ENCODE measurements around the gene POLD3. TPM values are rescaled to one million over a fixed set of nuclear protein-coding genes. Genes with fewer than 3 reads are reported as not detected.

Gene POLD3
- 1 to 10 TPM; 6.7 to 9.5 (median 8.2) TPM for polyA plus RNA-seq

GRCh38 chr11:74592441-74593362 is at the start of gene POLD3:
Gene POLD3 (plus strand): TSS chr11:74592582. CDS start chr11:74592659, 77 bp downstream.
- 0 to 1% (median 0%) methylated on average over 63 of the region's 63 CpGs for WGBS, 3 donors
- H3K27ac ChIP-seq (ENCODE audit: low read depth, low read length) = peak within 1 kb of the TSS; percentile 72

GRCh38 chr11:74543991-74544390 is 48.4 kb upstream of the POLD3 start:
- WGBS, 3 donors = 78 to 100% (median 95%) methylated on average over 2 of the region's 2 CpGs
- no peak overlapping the region for H3K27ac ChIP-seq (ENCODE audit: low read depth, low read length)

- WGBS, 3 donors = 51 to 73% (median 68%) methylated on average over 5 of the region's 5 CpGs
- no peak overlapping the region for H3K27ac ChIP-seq (ENCODE audit: low read depth, low read length)
Observed at GRCh38 chr11:74546752-74547151, 45.6 kb upstream of the POLD3 start.

- WGBS, 3 donors = 39 to 74% (median 71%) methylated on average over 4 of the region's 4 CpGs
- no peak overlapping the region for H3K27ac ChIP-seq (ENCODE audit: low read depth, low read length)
Observed at GRCh38 chr11:74550991-74551753, 41.2 kb upstream of the POLD3 start.

- no peak overlapping the region for H3K27ac ChIP-seq (ENCODE audit: low read depth, low read length)
Observed at GRCh38 chr11:74551754-74552145, 40.6 kb upstream of the POLD3 start.

GRCh38 chr11:74557526-74557925 is 34.9 kb upstream of the POLD3 start:
- WGBS, 3 donors = 94 to 100% (median 96%) methylated on average over 3 of the region's 3 CpGs
- no peak overlapping the region for H3K27ac ChIP-seq (ENCODE audit: low read depth, low read length)

GRCh38 chr11:74559110-74559933 is 33.1 kb upstream of the POLD3 start:
- H3K27ac ChIP-seq (ENCODE audit: low read depth, low read length) = no peak overlapping the region
- 68 to 75% (median 71%) methylated on average over 7 of the region's 7 CpGs for WGBS, 3 donors

- H3K27ac ChIP-seq (ENCODE audit: low read depth, low read length) = no peak overlapping the region
- WGBS, 3 donors = 65 to 78% (median 71%) methylated on average over 2 of the region's 2 CpGs
Observed at GRCh38 chr11:74559934-74560309, 32.5 kb upstream of the POLD3 start.

- no peak overlapping the region for H3K27ac ChIP-seq (ENCODE audit: low read depth, low read length)
- 46 to 88% (median 83%) methylated on average over 5 of the region's 5 CpGs for WGBS, 3 donors
Observed at GRCh38 chr11:74566146-74566960, 26.0 kb upstream of the POLD3 start.

GRCh38 chr11:74568028-74568427 is 24.4 kb upstream of the POLD3 start:
- WGBS, 3 donors = 76 to 94% (median 83%) methylated on average over 1 of the region's 1 CpG
- no peak overlapping the region for H3K27ac ChIP-seq (ENCODE audit: low read depth, low read length)

- 51 to 60% (median 60%) methylated on average over 8 of the region's 8 CpGs for WGBS, 3 donors
- H3K27ac ChIP-seq (ENCODE audit: low read depth, low read length) = no peak overlapping the region
Observed at GRCh38 chr11:74570266-74571061, 21.9 kb upstream of the POLD3 start.

GRCh38 chr11:74571062-74571399 is 21.4 kb upstream of the POLD3 start:
- H3K27ac ChIP-seq (ENCODE audit: low read depth, low read length) = no peak overlapping the region
- 47 to 87% (median 76%) methylated on average over 2 of the region's 2 CpGs for WGBS, 3 donors

- 78 to 86% (median 81%) methylated on average over 4 of the region's 4 CpGs for WGBS, 3 donors
Observed at GRCh38 chr11:74572349-74572748, 20.0 kb upstream of the POLD3 start.

GRCh38 chr11:74574563-74574962 is 17.8 kb upstream of the POLD3 start:
- 82 to 86% (median 85%) methylated on average over 6 of the region's 6 CpGs for WGBS, 3 donors
- H3K27ac ChIP-seq (ENCODE audit: low read depth, low read length) = no peak overlapping the region

More at GRCh38 chr11:74572349-74572748, 20.0 kb upstream of the POLD3 start:
- no peak overlapping the region for H3K27ac ChIP-seq (ENCODE audit: low read depth, low read length)

GRCh38 chr11:74575999-74576398 is 16.4 kb upstream of the POLD3 start:
- 95 to 100% (median 96%) methylated on average over 3 of the region's 3 CpGs for WGBS, 3 donors
- H3K27ac ChIP-seq (ENCODE audit: low read depth, low read length) = no peak overlapping the region

GRCh38 chr11:74577181-74577580 is 15.2 kb upstream of the POLD3 start:
- no peak overlapping the region for H3K27ac ChIP-seq (ENCODE audit: low read depth, low read length)
- WGBS, 3 donors = 75 to 88% (median 79%) methylated on average over 4 of the region's 4 CpGs
